SK-N-MC (cell line): ENCODE results near the gene ELAVL3.
A peak's percentile ranks its signal among the peaks of the same experiment; 100 is the strongest.

Experiments
- EZH2 ChIP-seq: fragments of 200-600 bp; sonication (generic); IDR thresholded peaks from one replicate; pipeline ENCODE4 v1.6.1; 2017; ENCODE audit warnings: antibody characterized with exemption
- FOXP2 ChIP-seq: optimal IDR thresholded peaks from 2 replicates; pipeline ENCODE3; 2011; ENCODE audit warnings: mild to moderate bottlenecking, moderate library complexity; ENCODE audit not compliant: insufficient read depth; ENCODE audit errors: extremely low read length, control extremely low read depth
- POLR2AphosphoS5 ChIP-seq: IDR thresholded peaks from 2 replicates; pipeline ENCODE4 v1.6.1; 2012; ENCODE audit warnings: mild to moderate bottlenecking, low read depth, low read length, borderline replicate concordance

DNA sequence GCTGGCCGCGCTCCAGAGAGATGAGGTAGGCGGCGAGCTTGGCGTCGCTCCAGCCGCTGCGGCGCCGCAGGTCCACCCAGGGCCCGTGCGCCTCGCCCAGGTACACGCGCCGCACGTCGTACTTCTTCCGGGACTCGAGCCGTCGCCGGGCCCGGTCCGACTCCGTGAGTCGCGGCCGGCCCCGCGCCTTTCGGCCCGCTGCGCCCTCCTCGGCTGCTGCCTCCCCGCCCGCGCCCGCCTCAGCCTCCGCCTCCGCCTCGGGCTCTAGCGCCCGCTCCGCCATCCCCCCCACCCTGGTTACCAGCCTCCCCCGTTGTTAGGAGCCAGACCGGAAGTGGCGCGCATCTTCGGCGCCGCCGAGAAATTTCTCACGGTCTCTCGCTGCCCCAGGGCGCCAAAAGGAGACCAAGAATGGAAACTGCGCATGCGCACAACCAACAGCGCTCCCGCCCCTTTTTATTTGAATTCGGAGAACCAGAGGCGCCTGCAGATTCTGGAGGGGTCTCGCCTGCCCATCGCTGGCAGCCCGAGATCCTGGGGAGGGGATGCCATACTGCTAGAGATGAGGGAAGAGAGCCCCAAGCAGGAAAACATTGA is 24.8 kb upstream of the ELAVL3 start, which contains the start of gene ZNF653:
- TF ChIP-seq POLR2AphosphoS5 (peak; percentile 70), EZH2 (no peak), FOXP2 (no peak)
